G401 (cell line): ENCODE results near the gene FKBP4. TPM values are rescaled to one million over a fixed set of nuclear protein-coding genes. Genes with fewer than 3 reads are reported as not detected.

Source experiments
- DNase-seq: peaks from one replicate; pipeline ENCODE4 v3.0.0-alpha.2; 2015; ENCODE audit warnings: low spot score
- in situ Hi-C: cut with HindIII; loops from 2 replicates; pipeline ENCODE4 v1.10.0; 2016; ENCODE audit warnings: low sequenced_read_pairs, mixed read lengths
- total RNA-seq: library from RNA; depleted of rRNA; stranded (reverse); fragments of >200 nt; shearing (Covaris generic); gene quantifications from 2 replicates; pipeline ENCODE4 v1.2.3, GENCODE V29; 2014

Gene FKBP4
- total RNA-seq, 1 experiment from 2014 or later, result 137 TPM

DNA sequence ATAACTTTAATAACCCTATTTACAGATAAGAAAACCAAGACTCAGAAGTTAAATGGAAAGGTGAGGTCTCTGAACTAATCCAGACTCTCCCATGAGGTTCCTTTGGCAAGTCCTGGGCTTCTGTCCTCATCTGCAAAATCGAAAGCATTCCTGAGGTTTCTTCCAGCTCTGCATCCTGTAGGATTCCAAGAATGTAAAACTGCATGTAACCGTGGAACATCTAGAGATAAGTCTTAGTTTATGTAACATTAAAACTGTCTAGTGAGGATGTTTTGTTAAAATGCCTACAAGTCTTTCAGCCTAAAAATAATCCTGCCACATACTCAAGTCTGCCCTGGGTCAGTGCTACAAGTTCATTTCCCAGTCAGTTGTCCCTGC is 10.4 kb downstream of the FKBP4 start:
- DNase-seq, result no peak
- in situ Hi-C loops, result no loop called here

DNA sequence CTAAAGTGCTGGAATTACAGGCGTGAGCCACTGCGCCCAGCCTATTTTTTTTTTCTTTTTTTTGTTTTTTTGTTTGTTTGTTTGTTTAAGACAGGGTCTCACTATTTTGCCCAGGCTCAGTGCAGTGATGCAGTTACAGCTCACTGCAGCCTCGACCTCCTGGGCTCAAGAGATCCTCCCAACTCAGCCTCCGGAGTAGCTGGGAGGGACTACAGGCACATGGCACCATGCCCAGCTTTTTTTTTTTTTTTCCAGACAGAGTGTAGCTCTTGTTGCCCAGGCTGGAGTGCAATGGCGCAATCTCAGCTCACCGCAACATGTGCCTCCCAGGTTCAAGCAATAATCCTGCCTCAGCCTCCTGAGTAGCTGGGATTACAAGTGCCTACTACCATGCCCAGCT is 11.9 kb downstream of the FKBP4 start:
- in situ Hi-C loops, result no loop called here
- no peak for DNase-seq

DNA sequence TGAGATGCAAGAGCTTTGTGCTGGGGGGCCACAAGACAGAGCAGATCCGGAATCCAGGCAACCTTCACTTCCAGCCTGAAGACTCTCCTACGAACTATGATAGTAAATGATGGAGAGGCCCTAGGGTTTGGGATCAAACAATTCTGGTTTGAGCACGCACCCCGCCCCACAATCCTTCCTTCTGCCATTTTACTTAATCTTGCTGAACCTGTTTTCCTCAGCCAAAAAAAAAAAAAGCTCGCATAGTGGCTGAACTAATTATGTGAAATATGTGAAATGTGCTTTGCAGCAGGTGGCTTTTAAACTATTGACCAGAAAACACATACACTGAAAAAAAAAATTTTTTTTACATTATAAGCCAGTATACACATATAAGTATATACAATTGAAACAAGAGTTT is 17.0 kb downstream of the FKBP4 start:
- no peak for DNase-seq
- in situ Hi-C loops, result no loop called here

DNA sequence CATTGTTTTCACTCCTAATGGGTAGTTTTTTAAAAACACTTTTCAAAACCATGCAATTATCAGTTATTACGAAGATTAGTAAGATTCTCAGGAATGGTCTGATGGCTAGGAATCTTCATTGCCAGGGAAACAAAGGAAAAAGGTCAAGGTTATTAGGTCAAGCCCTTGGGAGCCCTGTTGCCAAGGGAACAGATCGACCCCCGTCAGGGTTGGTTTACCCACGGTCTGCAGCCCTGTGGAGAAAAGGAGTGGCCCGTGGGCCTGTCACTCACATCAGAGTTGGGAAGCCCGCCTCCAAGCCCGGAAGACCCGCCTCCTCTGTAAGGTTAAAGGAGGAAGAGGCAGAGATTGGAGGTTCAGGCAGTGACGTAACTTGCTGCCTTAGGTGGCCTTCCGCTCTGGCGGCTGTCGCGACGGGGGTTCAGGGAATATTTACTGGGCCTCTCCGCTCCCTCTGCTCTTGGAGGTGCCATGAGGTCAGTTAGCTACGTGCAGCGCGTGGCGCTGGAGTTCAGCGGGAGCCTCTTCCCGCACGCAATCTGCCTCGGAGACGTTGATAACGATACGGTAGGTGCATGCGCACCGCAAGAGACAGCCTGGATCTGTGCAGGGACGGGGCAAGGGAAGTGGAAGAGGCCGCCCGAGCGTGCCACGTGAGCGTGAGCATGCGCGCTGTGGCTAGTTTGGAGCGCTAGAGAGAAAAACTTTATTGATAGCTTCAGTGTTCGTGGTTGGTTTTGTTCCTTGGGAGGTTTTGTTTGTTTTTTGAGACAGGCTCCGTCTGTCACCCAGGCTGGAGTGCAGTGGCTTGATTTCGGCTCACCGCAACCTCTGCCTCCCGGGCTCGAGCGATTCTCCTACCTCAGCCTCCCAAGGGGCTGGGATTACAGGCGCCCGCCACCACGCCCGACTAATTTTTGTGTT is 17.8 kb downstream of the FKBP4 start, which contains the start of gene ITFG2:
ITFG2 (plus strand) TSS at position 379 of the 924 bp plus-strand sequence; CDS start at position 472, 93 bp downstream.
- peak; percentile 100 for DNase-seq
- in situ Hi-C loops, result no loop called here

DNA sequence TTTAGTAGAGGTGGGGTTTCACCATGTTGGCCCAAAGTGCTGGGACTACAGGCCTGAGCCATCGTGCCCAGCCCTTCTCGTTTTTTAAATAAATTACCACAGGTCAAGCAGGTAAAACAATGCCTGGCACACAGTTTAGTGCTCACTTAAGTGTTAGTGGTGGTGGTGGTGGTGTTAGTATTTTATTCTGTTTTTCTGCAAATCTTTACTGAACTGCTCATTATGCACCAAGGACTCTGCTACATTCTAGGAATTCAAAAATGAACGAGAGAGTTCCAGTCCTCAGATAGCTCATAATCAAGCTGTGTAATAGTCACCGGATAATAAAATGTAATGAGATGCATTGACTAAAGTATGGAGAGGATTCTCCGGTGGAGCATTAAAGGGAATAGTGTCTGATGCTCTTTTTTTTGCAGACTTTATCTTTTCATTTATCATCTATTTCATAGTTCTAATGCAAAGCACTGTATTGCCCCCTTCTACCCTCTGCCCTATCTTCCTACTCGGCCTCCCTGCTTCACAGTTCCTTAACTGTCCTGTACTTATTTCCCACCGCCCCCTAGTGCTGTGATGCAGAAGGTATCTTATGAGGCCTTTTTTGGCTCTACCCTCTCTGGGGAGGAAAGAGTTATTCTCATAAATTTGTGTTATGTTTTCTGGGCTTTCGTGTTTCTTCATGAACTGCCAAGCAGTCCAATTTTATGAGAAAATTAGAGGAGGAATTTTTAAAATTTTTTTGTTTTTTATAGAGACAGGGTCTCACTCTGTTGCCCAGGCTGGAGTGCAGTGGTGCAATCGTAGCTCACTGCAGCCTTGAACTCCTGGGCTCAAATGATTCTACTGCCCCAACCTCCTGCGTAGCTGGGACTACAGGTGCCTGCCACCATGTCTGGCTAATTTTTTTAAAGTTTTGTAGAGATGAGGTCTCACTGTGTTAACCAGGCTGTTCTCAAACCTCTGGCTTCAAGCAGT is 18.7 kb downstream of the FKBP4 start:
- peak; percentile 83 for DNase-seq
- in situ Hi-C loops, result no loop called here

DNA sequence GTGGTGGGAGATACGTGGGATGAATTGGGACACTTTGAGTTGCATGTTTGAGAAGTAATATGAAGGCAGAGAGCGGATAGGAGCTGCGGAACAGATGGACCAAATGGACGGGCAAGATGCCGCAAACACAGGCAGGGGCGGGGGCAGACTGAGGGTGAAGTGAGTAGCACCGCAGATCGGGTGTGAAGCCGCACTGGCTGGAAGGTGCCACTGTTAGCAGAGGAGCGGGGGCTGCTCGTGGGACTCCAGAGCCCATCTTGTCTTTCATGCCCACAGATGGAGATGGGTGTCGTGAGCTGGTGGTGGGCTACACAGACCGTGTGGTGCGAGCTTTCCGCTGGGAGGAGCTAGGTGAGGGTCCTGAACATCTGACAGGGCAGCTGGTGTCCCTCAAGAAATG is 25.0 kb downstream of the FKBP4 start:
- in situ Hi-C loops, result no loop called here
- no peak for DNase-seq

DNA sequence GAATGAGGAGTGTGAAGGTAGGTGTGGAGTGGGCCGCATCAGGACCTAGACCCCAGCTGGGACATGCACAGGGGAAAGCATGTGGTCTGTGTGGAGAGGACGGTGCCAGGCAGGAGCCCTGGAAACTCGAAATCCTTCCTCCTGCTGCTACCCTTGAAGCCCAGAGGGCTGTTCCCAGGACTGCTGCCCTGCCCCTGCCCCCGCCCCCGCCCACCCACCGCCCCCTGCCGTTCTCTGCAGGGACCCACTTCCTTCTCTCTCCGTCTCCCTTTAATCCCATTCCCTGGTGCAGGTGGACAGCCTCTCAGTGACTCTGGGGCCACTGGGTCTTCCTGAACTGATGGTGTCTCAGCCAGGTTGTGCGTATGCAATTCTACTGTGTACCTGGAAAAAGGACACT is 25.7 kb downstream of the FKBP4 start:
- in situ Hi-C loops, result no loop called here
- DNase-seq, result no peak

DNA sequence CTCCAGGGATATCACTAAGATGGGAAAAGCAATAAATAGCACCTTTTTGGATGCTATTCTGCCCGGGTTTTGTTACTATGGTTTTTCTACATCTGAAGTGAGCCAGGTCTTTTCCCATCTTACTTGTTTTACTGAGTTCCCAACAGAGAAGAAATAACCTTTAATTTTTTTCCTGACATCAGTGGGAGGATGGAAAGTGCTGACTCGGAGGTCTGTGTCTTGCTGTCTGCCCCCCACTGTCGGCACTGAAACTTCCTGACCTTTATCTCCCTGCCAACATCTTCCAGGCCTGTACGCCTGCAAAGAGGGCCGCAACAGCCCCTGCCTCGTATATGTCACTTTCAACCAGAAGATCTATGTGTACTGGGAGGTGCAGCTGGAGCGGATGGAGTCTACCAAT is 28.7 kb downstream of the FKBP4 start:
- no peak for DNase-seq
- in situ Hi-C loops, result no loop called here

DNA sequence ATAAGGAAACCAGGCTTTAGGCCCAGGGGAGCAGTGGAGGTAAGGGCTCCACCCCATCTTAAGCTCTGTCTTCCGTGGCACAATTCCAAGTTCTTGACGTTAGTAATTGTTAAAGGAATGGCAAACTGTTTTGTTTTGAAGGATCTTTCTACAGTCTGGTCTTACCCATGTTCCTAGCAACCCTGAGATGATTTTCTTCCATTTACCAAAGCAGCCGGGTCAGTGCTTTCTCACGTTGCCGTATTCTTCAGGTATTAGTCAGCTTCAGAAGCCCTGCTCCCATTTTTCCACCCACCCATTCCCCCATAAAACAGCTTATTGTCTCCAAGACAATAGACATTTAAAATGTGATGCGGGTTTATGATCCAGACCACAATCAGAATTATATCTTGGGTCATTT is 29.8 kb downstream of the FKBP4 start:
- in situ Hi-C loops, result no loop called here

DNA sequence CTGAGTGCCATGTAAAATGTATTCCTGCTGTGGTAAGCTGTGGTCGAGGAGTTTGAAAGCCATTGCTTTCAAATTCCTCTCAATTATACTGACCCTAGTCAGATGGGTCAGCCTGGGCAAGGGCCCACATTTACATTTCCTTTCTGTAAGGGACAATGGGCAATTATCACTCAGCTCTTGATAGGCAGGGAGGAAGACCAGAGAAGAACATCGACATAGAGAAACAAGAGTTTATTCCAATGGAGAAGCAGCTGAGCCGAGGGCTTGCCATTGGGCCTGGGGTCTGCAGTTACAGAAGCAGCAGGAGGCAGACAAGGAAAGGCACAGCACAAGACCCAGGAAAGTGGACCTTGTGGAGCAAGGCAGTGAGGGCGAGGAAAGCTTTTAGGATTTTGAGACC is 30.4 kb downstream of the FKBP4 start:
- no peak for DNase-seq
- in situ Hi-C loops, result no loop called here

More for the DNA sequence above, 29.8 kb downstream of the FKBP4 start:
- DNase-seq, result no peak

DNA sequence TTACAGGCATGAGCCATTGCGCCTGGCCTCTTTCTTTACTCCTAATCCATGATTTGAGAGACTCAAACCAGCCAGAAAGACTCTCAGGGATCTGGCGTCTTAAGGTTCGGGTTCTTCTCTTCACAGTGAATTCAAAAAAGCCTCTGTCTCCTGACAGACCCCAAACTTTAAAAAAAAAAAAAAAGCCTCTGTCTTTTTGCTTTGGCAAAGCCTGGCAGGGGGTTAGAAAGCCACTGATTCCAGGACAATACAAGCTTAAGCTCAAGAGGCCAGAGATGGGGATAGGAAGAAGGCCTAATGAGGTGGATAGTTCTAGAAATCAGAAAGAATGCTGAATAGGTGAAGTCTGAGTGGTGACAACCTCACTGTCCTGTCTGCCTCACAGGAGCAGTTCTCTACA is 31.3 kb downstream of the FKBP4 start:
- DNase-seq, result no peak
- in situ Hi-C loops, result no loop called here

DNA sequence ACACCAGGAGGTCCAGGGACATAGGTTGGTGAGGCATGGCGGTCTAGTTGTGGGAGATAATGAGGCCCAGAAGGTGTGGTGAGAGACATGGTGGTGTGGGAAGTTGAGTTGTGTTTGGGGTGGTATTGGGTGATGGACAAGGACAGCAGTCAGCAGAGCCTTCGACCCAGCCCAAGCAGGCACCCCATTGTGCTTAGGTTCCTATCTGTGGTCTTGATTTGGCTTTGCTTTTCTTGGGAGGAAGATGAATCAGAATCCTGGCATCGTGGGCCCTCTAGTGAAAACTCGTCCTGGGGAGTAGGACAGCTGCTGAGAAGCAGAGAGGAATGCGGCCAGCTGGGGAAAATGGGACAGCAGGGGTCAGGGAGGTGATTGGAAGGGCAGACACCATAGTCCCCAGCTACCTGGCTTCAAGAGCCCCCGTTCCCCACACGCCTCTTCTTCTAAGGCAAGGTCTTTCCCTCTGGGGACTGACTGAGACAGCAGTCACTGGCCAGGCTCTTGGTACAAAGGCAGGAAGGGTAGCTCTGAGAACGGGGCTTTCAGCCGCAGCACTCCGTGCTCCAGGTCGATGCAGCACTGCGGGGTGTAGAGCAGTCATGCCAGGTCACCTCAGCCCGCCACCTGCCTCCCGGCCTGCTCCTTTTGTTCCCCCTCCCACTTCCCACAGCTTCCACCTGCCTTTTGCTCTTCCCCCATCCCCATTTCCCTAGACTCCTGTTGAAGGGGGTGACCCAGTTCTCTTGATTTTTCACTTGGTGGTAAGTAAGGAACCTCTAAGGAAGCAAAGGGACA is 32.1 kb downstream of the FKBP4 start:
- in situ Hi-C loops, result no loop called here
- peak; percentile 75 for DNase-seq

DNA sequence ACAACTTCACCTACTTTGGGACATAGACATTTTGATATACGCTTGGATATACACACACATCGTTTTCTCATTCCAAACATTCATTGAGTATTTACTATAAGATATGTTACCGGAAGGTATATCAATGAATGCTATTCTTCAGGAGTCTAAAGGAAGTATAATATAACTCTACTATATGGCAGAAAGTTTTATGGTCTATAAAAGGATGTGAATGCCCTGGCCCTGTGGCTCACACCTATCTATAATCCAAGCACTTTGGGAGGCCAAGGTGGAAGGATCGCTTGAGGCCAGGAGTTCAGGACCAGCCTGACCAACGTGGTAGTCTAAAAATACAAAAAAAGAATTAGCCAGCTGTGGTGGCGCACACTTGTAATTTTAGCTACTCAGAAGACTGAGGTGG is 34.5 kb downstream of the FKBP4 start:
- DNase-seq, result no peak
- in situ Hi-C loops, result no loop called here

DNA sequence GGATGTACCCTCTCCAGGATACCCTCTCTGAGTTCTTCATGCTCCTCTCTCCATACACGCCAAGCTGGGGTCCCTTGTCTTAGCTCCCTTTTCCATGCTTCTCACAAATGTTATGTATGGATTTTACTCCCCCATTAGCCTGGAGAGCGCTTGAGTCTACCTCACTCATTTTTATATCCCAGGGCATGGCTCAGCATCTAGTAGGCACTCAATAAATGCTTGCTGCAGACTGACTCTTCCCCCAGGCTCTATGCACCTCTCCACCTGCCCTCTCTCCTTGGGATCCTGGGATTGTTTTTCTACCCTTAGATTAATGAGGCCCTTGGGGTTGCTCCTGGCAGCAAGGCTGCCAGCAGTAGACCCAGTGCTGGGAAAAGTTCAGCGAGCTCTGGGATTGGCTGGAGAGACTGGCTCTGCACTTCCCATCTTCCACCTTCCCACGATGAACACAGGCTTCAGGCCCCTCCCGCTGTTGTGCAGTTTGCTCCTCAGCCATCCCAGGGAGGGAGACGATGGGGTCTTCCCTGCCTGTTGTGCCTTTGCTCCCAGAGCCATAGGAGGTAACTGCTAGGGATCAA is 37.9 kb downstream of the FKBP4 start:
- peak; percentile 51 for DNase-seq
- in situ Hi-C loops, result no loop called here

DNA sequence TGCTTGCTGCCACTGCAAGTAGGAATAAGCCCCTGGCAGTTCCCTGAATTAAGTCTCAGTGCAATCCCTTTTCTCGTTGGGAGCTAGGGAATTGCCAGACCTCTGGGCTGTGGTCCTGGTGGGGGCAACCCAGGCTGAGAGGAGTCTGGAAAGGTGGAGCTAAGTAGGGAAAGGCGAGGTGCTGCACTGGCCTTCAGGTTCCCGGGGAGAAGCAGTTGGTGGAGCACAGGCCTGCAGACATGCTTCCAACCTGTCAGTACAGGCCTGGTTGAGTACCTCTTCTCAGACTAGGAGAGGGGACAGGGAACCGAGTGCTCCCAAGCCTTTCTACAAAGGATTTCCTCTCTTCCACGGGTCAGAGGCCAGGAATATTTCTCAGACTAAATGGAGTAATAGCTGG is 38.6 kb downstream of the FKBP4 start:
- in situ Hi-C loops, result no loop called here
- DNase-seq, result peak; percentile 79

DNA sequence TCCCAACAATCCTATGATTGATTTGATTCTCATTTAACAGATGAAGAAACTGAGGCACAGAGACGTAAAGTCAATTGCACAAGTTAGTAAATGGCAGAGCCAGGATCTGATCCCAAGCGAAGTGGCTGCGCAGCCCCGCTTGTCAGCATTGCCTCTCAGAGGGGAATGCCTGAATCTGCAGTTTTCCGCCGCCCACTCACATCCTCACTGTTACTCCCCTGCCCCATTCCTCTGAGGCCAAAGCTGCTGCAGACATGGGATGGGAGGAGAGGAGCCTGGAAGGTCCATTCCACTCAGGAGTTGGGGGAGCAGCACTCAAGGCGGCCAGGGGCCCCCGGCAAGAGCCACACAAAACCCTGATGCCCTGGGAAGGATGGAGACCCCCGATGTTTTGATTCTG is 39.0 kb downstream of the FKBP4 start:
- DNase-seq, result peak; percentile 60
- in situ Hi-C loops, result no loop called here

DNA sequence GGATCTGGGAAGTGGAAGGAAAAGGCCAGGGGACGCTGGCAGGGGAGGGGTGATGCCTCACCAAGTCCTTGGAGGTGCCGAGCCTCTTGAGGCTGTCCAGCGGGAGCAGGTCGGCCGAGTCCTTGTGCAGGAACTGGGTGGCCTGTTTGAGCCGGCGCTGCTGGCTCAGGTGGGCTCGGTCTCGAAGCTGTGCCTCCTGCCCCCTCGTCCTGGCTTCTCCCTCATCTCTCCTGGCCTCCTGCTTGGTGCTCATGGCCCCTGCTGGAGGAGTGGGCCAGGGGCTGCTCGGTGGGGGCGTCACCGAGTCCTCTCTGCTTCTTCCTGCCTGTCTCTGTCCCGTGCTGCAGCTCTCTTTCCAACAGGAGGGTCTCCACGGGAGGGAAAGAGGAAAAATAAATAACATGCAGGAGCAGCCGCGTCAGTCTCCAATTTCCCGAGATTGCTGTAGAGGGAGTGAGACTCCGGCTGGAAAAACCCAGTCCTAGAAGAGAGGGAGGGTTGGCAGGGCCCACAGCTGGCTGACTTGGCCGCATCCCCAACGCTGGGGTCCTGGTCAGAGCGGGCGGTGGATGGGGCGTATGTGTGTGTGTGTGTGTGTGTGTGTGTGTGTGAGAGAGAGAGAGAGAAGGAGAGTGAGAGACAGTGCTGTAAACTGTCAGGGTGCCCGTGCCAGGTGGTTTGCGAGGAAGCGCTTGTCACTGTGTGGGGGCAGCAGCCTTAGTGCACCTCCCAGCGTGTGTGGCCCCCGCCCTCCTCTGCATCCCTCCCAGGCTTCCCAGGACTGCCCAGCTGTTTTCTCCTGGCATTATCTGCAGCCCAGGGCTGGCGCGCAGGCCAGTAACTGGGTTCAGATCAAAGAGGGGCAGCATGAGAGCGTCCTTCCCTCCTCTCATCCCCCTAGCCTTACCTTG is 40.1 kb downstream of the FKBP4 start, which contains the start of gene NRIP2:
NRIP2 (minus strand) TSS at position 455 of the 911 bp plus-strand sequence; CDS start at position 403, 52 bp downstream.
- in situ Hi-C loops, result no loop called here

More for the DNA sequence above, 40.1 kb downstream of the FKBP4 start, which contains the start of gene NRIP2:
- peak; percentile 73 for DNase-seq
